HG02678 (cell line): ENCODE measurements around the gene ADRA2A.

Experiments used
- ATAC-seq: cut with Tn5 transposase; IDR thresholded peaks from one replicate; pipeline ENCODE4 v1.9.1; 2021; ENCODE audit warnings: mild to moderate bottlenecking, moderate library complexity; ENCODE audit not compliant: unreplicated experiment

ADRA2A gene

GRCh38 chr10:111083222-111084095, 6.6 kb downstream of the ADRA2A start:
- no peak for ATAC-seq

GRCh38 chr10:111084366-111085255, 7.8 kb downstream of the ADRA2A start:
- no peak for ATAC-seq

- no peak for ATAC-seq
Observed at GRCh38 chr10:111085690-111086353, 9.0 kb downstream of the ADRA2A start.

- no peak for ATAC-seq
Observed at GRCh38 chr10:111086574-111086973, 9.7 kb downstream of the ADRA2A start.

- no peak for ATAC-seq
Observed at GRCh38 chr10:111087331-111087756, 10.5 kb downstream of the ADRA2A start.

GRCh38 chr10:111087968-111088505, 11.2 kb downstream of the ADRA2A start:
- ATAC-seq, result no peak

GRCh38 chr10:111089293-111089692, 12.5 kb downstream of the ADRA2A start:
- no peak for ATAC-seq

GRCh38 chr10:111091833-111092232, 15.0 kb downstream of the ADRA2A start:
- ATAC-seq, result no peak

GRCh38 chr10:111093741-111094380, 17.0 kb downstream of the ADRA2A start:
- ATAC-seq, result no peak

- ATAC-seq, result no peak
Observed at GRCh38 chr10:111098679-111099437, 22.0 kb downstream of the ADRA2A start.

GRCh38 chr10:111100198-111100597, 23.4 kb downstream of the ADRA2A start:
- no peak for ATAC-seq

GRCh38 chr10:111101796-111102195, 25.0 kb downstream of the ADRA2A start:
- no peak for ATAC-seq

GRCh38 chr10:111102359-111102837, 25.6 kb downstream of the ADRA2A start:
- ATAC-seq, result no peak

GRCh38 chr10:111103196-111103840, 26.5 kb downstream of the ADRA2A start:
- no peak for ATAC-seq

- ATAC-seq, result no peak
Observed at GRCh38 chr10:111104811-111105210, 28.0 kb downstream of the ADRA2A start.

- no peak for ATAC-seq
Observed at GRCh38 chr10:111106081-111106480, 29.3 kb downstream of the ADRA2A start.

GRCh38 chr10:111107023-111107422, 30.2 kb downstream of the ADRA2A start:
- ATAC-seq, result no peak

GRCh38 chr10:111107846-111108245, 31.0 kb downstream of the ADRA2A start:
- no peak for ATAC-seq

- no peak for ATAC-seq
Observed at GRCh38 chr10:111108441-111108840, 31.6 kb downstream of the ADRA2A start.
